Measurements from ENCODE around the gene HS6ST1. TPM values are rescaled to one million over a fixed set of nuclear protein-coding genes. Genes with fewer than 3 reads are reported as not detected.

The HS6ST1 gene
- total and polyA plus RNA-seq, 9 donors = 12.9 to 62.5 (median 45.3) TPM

- no peak for DNase-seq
- H3K36me3 ChIP-seq = no peaks in the 10 kb centered on the region
- TF ChIP-seq, protein P1, sequence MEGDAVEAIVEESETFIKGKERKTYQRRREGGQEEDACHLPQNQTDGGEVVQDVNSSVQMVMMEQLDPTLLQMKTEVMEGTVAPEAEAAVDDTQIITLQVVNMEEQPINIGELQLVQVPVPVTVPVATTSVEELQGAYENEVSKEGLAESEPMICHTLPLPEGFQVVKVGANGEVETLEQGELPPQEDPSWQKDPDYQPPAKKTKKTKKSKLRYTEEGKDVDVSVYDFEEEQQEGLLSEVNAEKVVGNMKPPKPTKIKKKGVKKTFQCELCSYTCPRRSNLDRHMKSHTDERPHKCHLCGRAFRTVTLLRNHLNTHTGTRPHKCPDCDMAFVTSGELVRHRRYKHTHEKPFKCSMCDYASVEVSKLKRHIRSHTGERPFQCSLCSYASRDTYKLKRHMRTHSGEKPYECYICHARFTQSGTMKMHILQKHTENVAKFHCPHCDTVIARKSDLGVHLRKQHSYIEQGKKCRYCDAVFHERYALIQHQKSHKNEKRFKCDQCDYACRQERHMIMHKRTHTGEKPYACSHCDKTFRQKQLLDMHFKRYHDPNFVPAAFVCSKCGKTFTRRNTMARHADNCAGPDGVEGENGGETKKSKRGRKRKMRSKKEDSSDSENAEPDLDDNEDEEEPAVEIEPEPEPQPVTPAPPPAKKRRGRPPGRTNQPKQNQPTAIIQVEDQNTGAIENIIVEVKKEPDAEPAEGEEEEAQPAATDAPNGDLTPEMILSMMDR (IDR thresholded peaks at IDR 0.05) = no peak
- TF ChIP-seq EP300 (IDR thresholded peaks at IDR 0.05) (no peak), POLR2A (IDR thresholded peaks at IDR 0.05) (no peak)
- no peaks in the 10 kb centered on the region for H3K9me3 ChIP-seq
- H3K27me3 ChIP-seq = no peaks in the 10 kb centered on the region
- peaks cover 37% of the 10 kb centered on the region for H3K4me1 ChIP-seq (ENCODE audit: insufficient read depth)
- H3K27ac ChIP-seq = no peak overlapping the region
- H3K4me3 ChIP-seq = no peak overlapping the region
- 83 to 88% (median 83%) methylated on average over 20 of the region's 20 CpGs for WGBS, 3 donors
- intact Hi-C loops (cut with DNase I) = loop anchor here in 1 of 4 donors (10.0 kb wide), 2 partner anchors 140 to 420 kb away; no protein-coding TSS in a partner anchor
Measured at GRCh38 chr2:128314348-128315121, 4.1 kb downstream of the HS6ST1 start.

DNA sequence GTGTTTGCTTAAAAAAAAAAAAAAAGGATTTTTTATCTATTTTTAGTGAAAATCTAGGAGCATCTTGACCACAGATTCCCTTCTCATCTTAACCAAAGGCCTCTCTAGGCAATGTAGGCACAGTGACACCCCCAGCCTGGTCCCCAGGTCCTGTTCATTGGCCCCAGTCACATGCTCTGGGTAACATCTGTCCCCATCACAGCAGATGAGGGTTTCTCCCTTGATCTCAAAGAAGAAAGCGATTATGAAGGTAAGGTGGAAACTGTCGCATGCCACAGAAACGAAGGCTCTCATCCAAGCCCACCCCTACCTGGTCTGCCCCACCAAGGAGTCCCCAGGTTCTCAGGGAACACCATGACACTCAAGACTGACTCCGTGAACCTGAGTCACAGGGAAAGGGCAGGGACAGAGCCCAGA lies 4.7 kb downstream of the HS6ST1 start:
- H3K9me3 ChIP-seq = no peaks in the 10 kb centered on the region
- 87 to 96% (median 94%) methylated on average over 4 of the region's 4 CpGs for WGBS, 3 donors
- no peak for DNase-seq
- H3K36me3 ChIP-seq = no peaks in the 10 kb centered on the region
- H3K4me3 ChIP-seq = no peak overlapping the region
- peaks cover 43% of the 10 kb centered on the region for H3K4me1 ChIP-seq (ENCODE audit: insufficient read depth)
- intact Hi-C loops (cut with DNase I) = loop anchor here in 1 of 4 donors (10.0 kb wide), 2 partner anchors 139 to 419 kb away; no protein-coding TSS in a partner anchor
- no peak overlapping the region for H3K27ac ChIP-seq
- no peak for TF ChIP-seq POLR2A (IDR thresholded peaks at IDR 0.05)
- TF ChIP-seq, protein P1 (IDR thresholded peaks at IDR 0.05) = no peak
- no peak for TF ChIP-seq EP300 (IDR thresholded peaks at IDR 0.05)
- no peaks in the 10 kb centered on the region for H3K27me3 ChIP-seq

DNA sequence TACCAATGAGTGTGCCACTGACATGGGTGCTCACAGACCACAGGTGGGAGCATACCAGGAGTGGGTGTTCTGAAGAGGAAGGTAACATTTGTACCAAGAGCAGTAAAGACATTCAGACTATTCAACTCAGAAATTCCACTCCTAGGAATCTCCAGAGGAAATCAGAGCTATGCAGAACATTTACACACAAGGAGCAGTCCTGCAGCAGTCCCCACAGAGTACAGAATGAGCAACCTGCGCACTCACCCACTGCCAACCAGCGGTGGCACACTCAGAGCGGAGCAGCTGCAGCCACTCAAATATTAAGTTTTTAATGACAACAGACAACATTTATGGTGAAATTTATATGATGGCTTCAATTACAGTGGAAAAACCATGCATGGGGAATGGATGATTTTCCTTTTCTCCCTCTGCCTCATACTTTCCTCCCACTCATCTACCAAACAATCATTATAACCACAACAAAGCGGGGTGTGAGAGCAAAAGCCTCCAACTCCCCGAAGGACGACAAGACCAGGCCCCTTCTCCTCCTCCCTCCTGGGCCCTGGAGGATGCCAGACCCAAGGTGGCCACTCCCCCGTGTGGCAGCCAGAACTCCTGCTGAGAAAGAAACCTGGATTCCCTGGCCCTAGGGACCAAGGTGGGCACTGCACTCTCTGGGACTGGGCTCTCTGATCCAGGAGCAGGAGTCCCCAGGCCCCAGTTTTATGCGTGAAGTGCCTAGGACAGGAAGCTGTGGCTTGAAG lies 5.4 kb downstream of the HS6ST1 start:
- WGBS, 3 donors = 35 to 53% (median 40%) methylated on average over 8 of the region's 8 CpGs
- TF ChIP-seq, protein P1 (IDR thresholded peaks at IDR 0.05) = peak in 2 of 3 donors; percentile 19 to 20
- TF ChIP-seq POLR2A (IDR thresholded peaks at IDR 0.05) = no peak
- intact Hi-C loops (cut with DNase I) = loop anchor here in 1 of 4 donors (10.0 kb wide), 2 partner anchors 138 to 418 kb away; no protein-coding TSS in a partner anchor
- Histone ChIP-seq H3K27me3 (no peaks in the 10 kb centered on the region), H3K4me1 (ENCODE audit: insufficient read depth) (peaks cover 50% of the 10 kb centered on the region), H3K9me3 (no peaks in the 10 kb centered on the region), H3K4me3 (no peak overlapping the region), H3K27ac (no peak overlapping the region), H3K36me3 (no peaks in the 10 kb centered on the region)
- peak in 2 of 5 donors; percentile 38 to 48 for DNase-seq

DNA sequence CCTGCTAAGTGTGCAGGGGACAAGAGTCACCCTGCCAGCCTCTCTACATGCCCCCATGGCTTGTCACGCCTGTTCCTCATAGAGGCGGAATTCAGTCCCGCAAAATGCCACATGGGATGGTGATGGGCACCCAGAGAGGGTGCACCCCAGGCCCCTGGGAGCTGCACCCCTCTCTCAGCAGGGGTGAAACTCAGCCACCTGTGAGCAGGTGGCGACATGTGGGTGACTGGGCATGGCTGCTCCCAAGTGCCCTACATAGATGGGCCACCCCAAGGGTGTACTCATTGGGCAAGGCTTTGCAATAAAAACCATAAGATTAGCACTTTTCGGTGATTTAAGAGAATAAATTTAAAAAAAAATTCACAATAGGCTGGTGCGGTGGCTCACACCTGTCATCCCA lies 6.3 kb downstream of the HS6ST1 start:
- no peak overlapping the region for H3K4me3 ChIP-seq
- H3K27me3 ChIP-seq = no peaks in the 10 kb centered on the region
- H3K36me3 ChIP-seq = no peaks in the 10 kb centered on the region
- no peak overlapping the region for H3K27ac ChIP-seq
- no peak for DNase-seq
- H3K9me3 ChIP-seq = no peaks in the 10 kb centered on the region
- 96 to 98% (median 98%) methylated on average over 6 of the region's 6 CpGs for WGBS, 3 donors
- intact Hi-C loops (cut with DNase I) = loop anchor here in 1 of 4 donors (10.0 kb wide), 2 partner anchors 138 to 418 kb away; no protein-coding TSS in a partner anchor
- peaks cover 58% of the 10 kb centered on the region for H3K4me1 ChIP-seq (ENCODE audit: insufficient read depth)
- no peak for TF ChIP-seq EP300 (IDR thresholded peaks at IDR 0.05)
- TF ChIP-seq, protein P1 (IDR thresholded peaks at IDR 0.05) = no peak
- TF ChIP-seq POLR2A (IDR thresholded peaks at IDR 0.05) = no peak
